IMR-90 (cell line): ENCODE results near the gene SLC26A8.

ENCODE experiments used
- CEBPB ChIP-seq: IDR thresholded peaks from 2 replicates; pipeline ENCODE4 v1.6.1; 2012; ENCODE audit warnings: low read depth, low read length, improper control_type of control experiment
- FOS ChIP-seq: fragments of 150-350 bp; IDR thresholded peaks from 2 replicates; pipeline ENCODE4 v1.6.1; 2016; ENCODE audit warnings: low read depth, low read length
- MAZ ChIP-seq: IDR thresholded peaks from 2 replicates; pipeline ENCODE4 v1.6.1; 2012; ENCODE audit warnings: low read depth, mild to moderate bottlenecking, low read length, improper control_type of control experiment, moderate library complexity, borderline replicate concordance
- MXI1 ChIP-seq: IDR thresholded peaks from 2 replicates; pipeline ENCODE4 v1.6.1; 2012; ENCODE audit warnings: low read depth, mild to moderate bottlenecking, low read length, moderate library complexity, borderline replicate concordance
- NFE2L2 ChIP-seq: fragments of 150-350 bp; IDR thresholded peaks from 2 replicates; pipeline ENCODE4 v1.6.1; 2016; ENCODE audit warnings: low read depth, mild to moderate bottlenecking, low read length
- POLR2A ChIP-seq: IDR thresholded peaks from 2 replicates; pipeline ENCODE4 v1.6.1; 2012; ENCODE audit warnings: mild to moderate bottlenecking, low read depth, low read length
- RAD21 ChIP-seq: IDR thresholded peaks from 2 replicates; pipeline ENCODE4 v1.6.1; 2012; ENCODE audit warnings: low read length, improper control_type of control experiment
- RFX5 ChIP-seq: IDR thresholded peaks from 2 replicates; pipeline ENCODE4 v1.8.0; 2012; ENCODE audit warnings: low read depth, mild to moderate bottlenecking, low read length, moderate library complexity
- TF ChIP-seq, protein P1 (sequence below): conservative IDR thresholded peaks from 2 replicates; pipeline ENCODE4 v1.5.1; 2012; ENCODE audit warnings: mild to moderate bottlenecking, low read depth, low read length, improper control_type of control experiment
- TF ChIP-seq, protein P2 (sequence below): fragments of 150-350 bp; IDR thresholded peaks from 2 replicates; pipeline ENCODE4 v1.6.1; 2016; ENCODE audit warnings: low read depth, mild to moderate bottlenecking, low read length, moderate library complexity, borderline replicate concordance

DNA sequence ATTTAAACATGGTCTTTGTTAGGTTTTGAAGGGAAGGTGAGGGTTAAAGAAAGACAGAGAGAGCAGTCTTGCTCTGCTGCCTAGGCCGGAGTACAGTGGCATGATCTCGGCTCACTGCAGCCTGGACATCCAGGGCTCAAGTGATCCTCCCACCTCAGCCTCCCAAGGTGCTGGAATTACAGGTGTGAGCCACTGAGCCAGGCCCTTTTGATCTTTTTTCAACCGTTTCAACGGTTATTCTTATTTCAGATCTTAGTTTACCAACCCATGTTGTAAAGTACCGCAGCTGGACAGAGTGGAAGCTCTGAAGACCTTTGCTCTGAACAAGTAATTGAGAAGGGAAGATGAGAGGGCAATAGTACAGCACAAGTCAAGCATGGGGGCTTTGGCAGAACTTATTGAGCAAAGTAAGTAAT lies 102.3 kb downstream of the SLC26A8 start:
- TF ChIP-seq, protein P1, sequence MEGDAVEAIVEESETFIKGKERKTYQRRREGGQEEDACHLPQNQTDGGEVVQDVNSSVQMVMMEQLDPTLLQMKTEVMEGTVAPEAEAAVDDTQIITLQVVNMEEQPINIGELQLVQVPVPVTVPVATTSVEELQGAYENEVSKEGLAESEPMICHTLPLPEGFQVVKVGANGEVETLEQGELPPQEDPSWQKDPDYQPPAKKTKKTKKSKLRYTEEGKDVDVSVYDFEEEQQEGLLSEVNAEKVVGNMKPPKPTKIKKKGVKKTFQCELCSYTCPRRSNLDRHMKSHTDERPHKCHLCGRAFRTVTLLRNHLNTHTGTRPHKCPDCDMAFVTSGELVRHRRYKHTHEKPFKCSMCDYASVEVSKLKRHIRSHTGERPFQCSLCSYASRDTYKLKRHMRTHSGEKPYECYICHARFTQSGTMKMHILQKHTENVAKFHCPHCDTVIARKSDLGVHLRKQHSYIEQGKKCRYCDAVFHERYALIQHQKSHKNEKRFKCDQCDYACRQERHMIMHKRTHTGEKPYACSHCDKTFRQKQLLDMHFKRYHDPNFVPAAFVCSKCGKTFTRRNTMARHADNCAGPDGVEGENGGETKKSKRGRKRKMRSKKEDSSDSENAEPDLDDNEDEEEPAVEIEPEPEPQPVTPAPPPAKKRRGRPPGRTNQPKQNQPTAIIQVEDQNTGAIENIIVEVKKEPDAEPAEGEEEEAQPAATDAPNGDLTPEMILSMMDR = no peak
- TF ChIP-seq MXI1 (no peak), POLR2A (no peak), NFE2L2 (no peak), MAZ (no peak), RFX5 (no peak), FOS (no peak), RAD21 (no peak), CEBPB (no peak)
- TF ChIP-seq, protein P2, sequence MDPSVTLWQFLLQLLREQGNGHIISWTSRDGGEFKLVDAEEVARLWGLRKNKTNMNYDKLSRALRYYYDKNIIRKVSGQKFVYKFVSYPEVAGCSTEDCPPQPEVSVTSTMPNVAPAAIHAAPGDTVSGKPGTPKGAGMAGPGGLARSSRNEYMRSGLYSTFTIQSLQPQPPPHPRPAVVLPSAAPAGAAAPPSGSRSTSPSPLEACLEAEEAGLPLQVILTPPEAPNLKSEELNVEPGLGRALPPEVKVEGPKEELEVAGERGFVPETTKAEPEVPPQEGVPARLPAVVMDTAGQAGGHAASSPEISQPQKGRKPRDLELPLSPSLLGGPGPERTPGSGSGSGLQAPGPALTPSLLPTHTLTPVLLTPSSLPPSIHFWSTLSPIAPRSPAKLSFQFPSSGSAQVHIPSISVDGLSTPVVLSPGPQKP = no peak
